Lung (tissue), 12 donors: ENCODE results near the gene EML2. TPM values are rescaled to one million over a fixed set of nuclear protein-coding genes. Genes with fewer than 3 reads are reported as not detected.
"Not testable (repeated sequence)": the region's sequence is repeated elsewhere in the genome, so short reads cannot be mapped to it uniquely, and the experiment has no call there.

Experiments used
- ATAC-seq: fragments of 200-7000 bp; cut with Tn5 transposase; one replicate; pipeline ENCODE4 v1.9.1; 2020; ENCODE audit warnings: moderate number of reproducible peaks; ENCODE audit not compliant: insufficient read depth, low FRiP score
- DNase-seq, 3 donors: peaks; one replicate each; pipeline ENCODE4 v3.0.0-alpha.2; 2013 to 2017
- H3K27ac ChIP-seq, 2 donors: one replicate each; pipeline ENCODE4 v1.5.1; 2013; ENCODE audit warnings: mild to moderate bottlenecking in 2 of 2, moderate library complexity in 2 of 2, control low read depth in 1 of 2, inconsistent platforms in 1 of 2, low read depth in 1 of 2, low read length in 1 of 2
- H3K27me3 ChIP-seq, 3 donors: one replicate each; pipeline ENCODE4 v1.5.1; 2013; ENCODE audit warnings: low read length in 2 of 3; ENCODE audit not compliant: control insufficient read depth in 3 of 3, insufficient read depth in 3 of 3
- H3K36me3 ChIP-seq, 4 donors: one replicate each; pipeline ENCODE4 v1.5.1; 2013; ENCODE audit warnings: low read length in 4 of 4, mild to moderate bottlenecking in 1 of 4, moderate library complexity in 1 of 4; ENCODE audit not compliant: control insufficient read depth in 4 of 4, insufficient read depth in 4 of 4
- H3K4me1 ChIP-seq, 5 donors: one replicate each; pipeline ENCODE4 v1.5.1; 2013; ENCODE audit warnings: low read length in 5 of 5, mild to moderate bottlenecking in 2 of 5, moderate library complexity in 1 of 5; ENCODE audit not compliant: control insufficient read depth in 5 of 5, insufficient read depth in 5 of 5
- H3K4me3 ChIP-seq: one replicate; pipeline ENCODE4 v1.5.1; 2013; ENCODE audit warnings: mild to moderate bottlenecking, control low read depth, moderate library complexity
- H3K9ac ChIP-seq, 2 donors: one replicate each; pipeline ENCODE4 v1.5.1; 2013; ENCODE audit warnings: low read length in 2 of 2, control low read depth in 1 of 2; ENCODE audit not compliant: insufficient read depth in 1 of 2
- H3K9me3 ChIP-seq, 4 donors: one replicate each; pipeline ENCODE4 v1.5.1; 2013; ENCODE audit warnings: low read length in 3 of 4, mild to moderate bottlenecking in 1 of 4, moderate library complexity in 1 of 4; ENCODE audit not compliant: control insufficient read depth in 4 of 4, insufficient read depth in 3 of 4
- WGBS, 2 donors: extraction: QIAGEN DNeasy Blood & Tissue Kit; methylation state at CpG; one replicate each; pipeline ENCODE4 v1.1.7; 2013; 5-methylcytosine and 5-hydroxymethylcytosine counted together
- polyA plus RNA-seq, 2 donors: library from polyadenylated mRNA; stranded (reverse); fragments of 200-250 nt; gene quantifications; one replicate each; pipeline ENCODE4 v1.2.1, GENCODE V29; 2013
- total RNA-seq, 2 donors: library from RNA; depleted of rRNA in 1 of 2; stranded (reverse); fragments of >200 nt in 1 of 2; gene quantifications; one replicate each; pipeline ENCODE4 v1.2.1, GENCODE V29; 2014 to 2021
- TF ChIP-seq, protein P1 (sequence below): IDR thresholded peaks from 2 replicates; pipeline ENCODE4 v1.5.1; 2012; ENCODE audit warnings: mild to moderate bottlenecking; ENCODE audit errors: control extremely low read depth, extremely low read depth
- donor health status: control.
- donor health status: control.
- donor health status: Bipolar disorder and iron deficiency.
- donor health status: healthy.
- donor health status: DM: yes; HTN: yes; CAD: no.

The EML2 gene
- total and polyA plus RNA-seq, 4 donors: 31.9 to 74.5 (median 40.1) TPM

DNA sequence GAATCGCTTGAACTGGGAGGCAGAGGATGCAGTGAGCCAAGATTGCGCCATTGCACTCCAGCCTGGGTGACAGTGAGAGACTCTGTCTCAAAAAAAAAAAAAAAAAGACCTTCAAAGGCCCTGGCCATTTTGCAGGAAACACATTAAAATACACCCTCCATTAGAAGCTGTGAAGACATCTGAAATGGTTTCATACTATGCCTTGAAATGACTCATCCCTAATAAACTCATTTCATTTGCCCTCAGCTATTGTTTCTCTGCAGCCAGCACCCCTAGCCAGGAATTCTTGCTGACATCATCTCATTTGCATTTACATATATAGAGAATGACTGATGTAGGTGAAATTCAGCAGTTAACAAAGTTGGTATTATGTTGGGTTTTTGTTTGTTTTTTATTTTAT lies 8.7 kb downstream of the EML2 start:
- Histone ChIP-seq H3K36me3 (peaks cover 0 to 14% (median 8%) of the 10 kb centered on the region in 4 donors), H3K4me3 (no peak overlapping the region), H3K27me3 (no peaks in the 10 kb centered on the region), H3K27ac (no peak overlapping the region), H3K9ac (no peak overlapping the region), H3K9me3 (no peaks in the 10 kb centered on the region), H3K4me1 (no peaks in the 10 kb centered on the region)
- TF ChIP-seq, protein P1, sequence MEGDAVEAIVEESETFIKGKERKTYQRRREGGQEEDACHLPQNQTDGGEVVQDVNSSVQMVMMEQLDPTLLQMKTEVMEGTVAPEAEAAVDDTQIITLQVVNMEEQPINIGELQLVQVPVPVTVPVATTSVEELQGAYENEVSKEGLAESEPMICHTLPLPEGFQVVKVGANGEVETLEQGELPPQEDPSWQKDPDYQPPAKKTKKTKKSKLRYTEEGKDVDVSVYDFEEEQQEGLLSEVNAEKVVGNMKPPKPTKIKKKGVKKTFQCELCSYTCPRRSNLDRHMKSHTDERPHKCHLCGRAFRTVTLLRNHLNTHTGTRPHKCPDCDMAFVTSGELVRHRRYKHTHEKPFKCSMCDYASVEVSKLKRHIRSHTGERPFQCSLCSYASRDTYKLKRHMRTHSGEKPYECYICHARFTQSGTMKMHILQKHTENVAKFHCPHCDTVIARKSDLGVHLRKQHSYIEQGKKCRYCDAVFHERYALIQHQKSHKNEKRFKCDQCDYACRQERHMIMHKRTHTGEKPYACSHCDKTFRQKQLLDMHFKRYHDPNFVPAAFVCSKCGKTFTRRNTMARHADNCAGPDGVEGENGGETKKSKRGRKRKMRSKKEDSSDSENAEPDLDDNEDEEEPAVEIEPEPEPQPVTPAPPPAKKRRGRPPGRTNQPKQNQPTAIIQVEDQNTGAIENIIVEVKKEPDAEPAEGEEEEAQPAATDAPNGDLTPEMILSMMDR: no peak
- DNase-seq (no peak), ATAC-seq (no peak)
- WGBS, 2 donors: 91% methylated on average over 2 of the region's 2 CpGs

DNA sequence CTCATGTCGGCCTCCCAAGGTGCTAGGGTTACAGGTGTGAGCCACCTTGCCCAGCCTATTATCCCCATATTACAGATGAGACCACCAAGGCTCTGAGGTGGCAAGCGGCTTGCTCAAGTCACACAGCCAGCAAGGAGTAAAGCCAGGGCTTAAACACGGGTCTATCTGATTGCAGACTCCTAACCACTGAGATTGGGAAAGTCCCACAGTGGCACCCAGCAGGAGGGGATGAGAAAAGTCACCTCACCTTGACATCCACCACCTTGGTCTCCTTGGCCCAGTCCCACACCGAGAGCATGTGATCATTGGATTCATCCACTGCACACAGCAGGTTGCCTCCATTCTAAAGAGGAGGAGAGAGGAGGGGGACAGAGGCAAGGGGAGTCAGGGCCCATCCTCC lies 9.5 kb downstream of the EML2 start:
- H3K27me3 ChIP-seq: no peaks in the 10 kb centered on the region
- peaks cover 0 to 16% (median 10%) of the 10 kb centered on the region in 4 donors for H3K36me3 ChIP-seq
- 86 to 90% methylated on average over 4 of the region's 4 CpGs for WGBS, 2 donors
- TF ChIP-seq, protein P1: no peak
- H3K27ac ChIP-seq: no peak overlapping the region
- ATAC-seq (no peak), DNase-seq (no peak)
- no peaks in the 10 kb centered on the region for H3K4me1 ChIP-seq
- no peak overlapping the region for H3K9ac ChIP-seq
- no peaks in the 10 kb centered on the region for H3K9me3 ChIP-seq
- no peak overlapping the region for H3K4me3 ChIP-seq

DNA sequence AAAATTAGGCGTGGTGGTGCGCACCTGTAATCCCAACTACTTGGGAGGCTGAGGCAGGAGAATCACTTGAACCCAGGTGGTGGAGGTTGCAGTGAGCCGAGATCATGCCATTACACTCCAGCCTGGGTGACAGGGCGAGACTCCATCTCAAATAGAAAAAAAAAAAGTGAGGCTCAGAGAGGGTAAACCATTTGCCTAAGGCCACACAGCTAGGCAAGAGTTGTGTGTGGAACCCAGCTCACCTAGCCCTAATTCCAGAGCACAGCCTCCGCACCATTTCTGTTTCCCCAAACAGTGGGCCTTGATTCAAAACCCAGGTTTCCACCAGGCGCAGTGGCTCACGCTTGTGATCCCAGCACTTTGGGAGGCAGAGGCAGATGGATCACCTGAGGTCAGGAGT lies 11.0 kb downstream of the EML2 start:
- not testable (repeated sequence) for H3K4me3 ChIP-seq, H3K27ac ChIP-seq, ATAC-seq, H3K27me3 ChIP-seq, H3K9me3 ChIP-seq, H3K9ac ChIP-seq, DNase-seq, H3K4me1 ChIP-seq
- WGBS, 2 donors: 98% methylated on average over 7 of the region's 7 CpGs
- peaks cover 0 to 20% (median 13%) of the 10 kb centered on the region in 4 donors for H3K36me3 ChIP-seq

DNA sequence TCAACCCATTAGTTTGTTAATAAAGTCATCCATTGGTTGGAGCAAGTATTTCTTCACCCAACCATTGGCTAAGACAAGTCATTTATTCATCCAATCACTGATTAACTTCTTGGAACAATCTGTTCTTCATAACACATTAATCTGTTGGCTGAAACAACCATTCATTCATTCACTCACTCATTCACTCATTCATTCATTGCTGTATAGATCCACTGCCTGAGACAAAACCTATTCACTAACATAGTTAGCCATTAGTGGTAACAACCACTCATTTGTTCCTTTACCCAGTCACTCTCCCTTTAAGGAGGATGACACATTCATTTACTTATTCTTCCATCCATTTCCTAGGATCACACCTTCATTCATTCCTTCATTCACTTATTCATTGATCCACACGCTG lies 15.2 kb downstream of the EML2 start:
- Histone ChIP-seq H3K4me1 (no peaks in the 10 kb centered on the region), H3K36me3 (peaks cover 0 to 35% (median 21%) of the 10 kb centered on the region in 4 donors), H3K27me3 (no peaks in the 10 kb centered on the region), H3K9me3 (no peaks in the 10 kb centered on the region), H3K4me3 (no peak overlapping the region), H3K27ac (no peak overlapping the region), H3K9ac (no peak overlapping the region)
- no peak for ATAC-seq
- DNase-seq: no peak
- TF ChIP-seq, protein P1: no peak
- WGBS, 2 donors: 94 to 96% methylated on average over 1 of the region's 1 CpG
